ENCODE results near the gene STX11. TPM values are rescaled to one million over a fixed set of nuclear protein-coding genes. Genes with fewer than 3 reads are reported as not detected.

The STX11 gene
- total RNA-seq, 1 experiment from 2014 or later = 1.1 TPM

GRCh38 chr6:144133225-144133821 is 17.0 kb upstream of the STX11 start:
- Mint-ChIP-seq H3K4me1 (ENCODE audit: insufficient read depth, unreplicated experiment) (peaks cover 18% of the 10 kb centered on the region), H3K36me3 (ENCODE audit: insufficient read depth, unreplicated experiment) (no peaks in the 10 kb centered on the region), H3K9me3 (ENCODE audit: unreplicated experiment) (peaks cover 8% of the 10 kb centered on the region), H3K27ac (ENCODE audit: low read depth, unreplicated experiment) (no peak overlapping the region), H3K27me3 (ENCODE audit: insufficient read depth, unreplicated experiment) (no peaks in the 10 kb centered on the region), H3K4me3 (ENCODE audit: unreplicated experiment) (no peak overlapping the region)
- POLR2A ChIA-PET = interaction anchor here (0.6 kb wide), 1 partner anchor 1772 kb away, joined by 3 read pairs; no protein-coding TSS in a partner anchor
- CTCF ChIA-PET = no interaction called here
- TF ChIP-seq CTCF (IDR thresholded peaks at IDR 0.05; ENCODE audit: unreplicated experiment) = no peak
- no TSS peak for BruUV-seq (replicated peaks)
- DNase-seq (ENCODE audit: unreplicated experiment) = no peak
- intact Hi-C loops (cut with micrococcal nuclease) = no loop called here

- no peak overlapping the region for H3K4me3 Mint-ChIP-seq (ENCODE audit: unreplicated experiment)
- no TSS peak for BruUV-seq (replicated peaks)
These were observed 16.1 kb upstream of the STX11 start for GRCh38 chr6:144134176-144134575.

GRCh38 chr6:144134737-144135136 is 15.6 kb upstream of the STX11 start:
- Mint-ChIP-seq H3K4me1 (ENCODE audit: insufficient read depth, unreplicated experiment) (peaks cover 18% of the 10 kb centered on the region), H3K27ac (ENCODE audit: low read depth, unreplicated experiment) (no peak overlapping the region), H3K27me3 (ENCODE audit: insufficient read depth, unreplicated experiment) (no peaks in the 10 kb centered on the region), H3K4me3 (ENCODE audit: unreplicated experiment) (no peak overlapping the region), H3K9me3 (ENCODE audit: unreplicated experiment) (peaks cover 8% of the 10 kb centered on the region), H3K36me3 (ENCODE audit: insufficient read depth, unreplicated experiment) (no peaks in the 10 kb centered on the region)
- ChIA-PET CTCF (no interaction called here), POLR2A (interaction anchor here (1.1 kb wide), 1 partner anchor 9 kb away, joined by 3 read pairs; no protein-coding TSS in a partner anchor)
- no TSS peak for BruUV-seq (replicated peaks)
- peak; percentile 9 for DNase-seq (ENCODE audit: unreplicated experiment)
- intact Hi-C loops (cut with micrococcal nuclease) = no loop called here
- no peak for TF ChIP-seq CTCF (IDR thresholded peaks at IDR 0.05; ENCODE audit: unreplicated experiment)

More at GRCh38 chr6:144134176-144134575, 16.1 kb upstream of the STX11 start:
- TF ChIP-seq CTCF (IDR thresholded peaks at IDR 0.05; ENCODE audit: unreplicated experiment) = no peak
- Mint-ChIP-seq H3K9me3 (ENCODE audit: unreplicated experiment) (peaks cover 8% of the 10 kb centered on the region), H3K27me3 (ENCODE audit: insufficient read depth, unreplicated experiment) (no peaks in the 10 kb centered on the region), H3K4me1 (ENCODE audit: insufficient read depth, unreplicated experiment) (peaks cover 18% of the 10 kb centered on the region), H3K27ac (ENCODE audit: low read depth, unreplicated experiment) (no peak overlapping the region), H3K36me3 (ENCODE audit: insufficient read depth, unreplicated experiment) (no peaks in the 10 kb centered on the region)
- CTCF ChIA-PET = no interaction called here
- intact Hi-C loops (cut with micrococcal nuclease) = no loop called here
- POLR2A ChIA-PET = no interaction called here
- no peak for DNase-seq (ENCODE audit: unreplicated experiment)

- Mint-ChIP-seq H3K4me3 (ENCODE audit: unreplicated experiment) (no peak overlapping the region), H3K27me3 (ENCODE audit: insufficient read depth, unreplicated experiment) (no peaks in the 10 kb centered on the region), H3K4me1 (ENCODE audit: insufficient read depth, unreplicated experiment) (no peaks in the 10 kb centered on the region), H3K27ac (ENCODE audit: low read depth, unreplicated experiment) (no peak overlapping the region), H3K36me3 (ENCODE audit: insufficient read depth, unreplicated experiment) (no peaks in the 10 kb centered on the region), H3K9me3 (ENCODE audit: unreplicated experiment) (peaks cover 3% of the 10 kb centered on the region)
- no peak for DNase-seq (ENCODE audit: unreplicated experiment)
- intact Hi-C loops (cut with micrococcal nuclease) = no loop called here
- ChIA-PET CTCF (interaction anchor here (0.7 to 0.8 kb wide), 2 partner anchors 80 to 328 kb away, joined by 3 read pairs; no protein-coding TSS in a partner anchor), POLR2A (interaction anchor here (0.7 kb wide), 1 partner anchor 192 kb away, joined by 3 read pairs; no protein-coding TSS in a partner anchor)
- TF ChIP-seq CTCF (IDR thresholded peaks at IDR 0.05; ENCODE audit: unreplicated experiment) = no peak
- no TSS peak for BruUV-seq (replicated peaks)
These were observed 11.8 kb upstream of the STX11 start for GRCh38 chr6:144138542-144138941.
